ENCODE results near the gene SLC30A7. TPM values are rescaled to one million over a fixed set of nuclear protein-coding genes. Genes with fewer than 3 reads are reported as not detected.

SLC30A7 gene
- total and polyA plus RNA-seq, 4 donors, result 6.0 to 38.9 (median 10.9) TPM

DNA sequence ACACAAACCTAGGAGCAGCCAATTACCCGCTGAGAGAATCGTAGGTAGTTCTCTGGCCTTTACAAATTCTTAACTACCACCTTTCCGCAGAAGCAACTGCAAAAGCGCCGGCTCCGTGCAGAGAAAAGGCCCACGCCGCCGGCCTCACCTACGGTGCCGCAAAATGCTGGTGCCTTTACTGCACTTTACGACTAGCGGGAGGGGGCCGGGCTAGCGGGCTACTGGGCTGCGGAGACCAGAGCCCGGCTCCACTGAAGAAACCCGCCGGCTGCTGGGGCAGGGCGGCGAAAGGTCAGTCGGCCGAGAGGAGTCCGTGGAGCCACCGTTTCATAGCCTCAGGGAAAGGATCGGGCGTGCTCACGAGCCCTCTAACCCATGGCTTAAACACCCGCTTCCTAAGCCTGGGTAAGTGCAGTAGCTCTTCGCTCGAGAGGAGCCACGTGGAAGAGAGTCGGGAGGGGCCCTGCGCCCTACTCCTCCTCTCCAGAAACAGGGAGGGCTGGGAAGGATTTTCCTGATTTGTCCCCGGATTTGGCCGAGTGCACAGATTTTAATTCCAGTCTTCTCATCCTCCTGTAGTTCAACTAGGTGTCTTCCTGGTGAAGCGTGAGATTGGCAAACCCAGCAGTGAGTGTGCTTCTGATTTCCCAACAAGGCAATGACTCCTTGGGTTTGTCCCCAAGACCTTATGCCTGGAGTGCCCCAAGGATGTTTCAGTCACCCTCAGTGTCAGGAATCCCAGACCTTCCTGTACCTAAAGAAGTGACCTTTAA lies 130.0 kb downstream of the SLC30A7 start, which contains the start of gene DPH5:
DPH5 (minus strand) TSS at position 128 of the 773 bp plus-strand sequence. CDS start 341 bp downstream, outside the sequence.
- Histone ChIP-seq H3K27me3 (ENCODE audit: control insufficient read depth in 4 of 4, insufficient read depth in 4 of 4, low read length in 3 of 4) (no peaks in the 10 kb centered on the region), H3K4me3 (ENCODE audit: low read depth in 1 of 3, low read length in 3 of 3) (peak within 1 kb of the TSS; percentile 65 to 92 (median 92)), H3K9ac (ENCODE audit: low read depth in 1 of 2, low read length in 2 of 2) (peak within 1 kb of the TSS; percentile 84 to 91), H3K9me3 (ENCODE audit: control insufficient read depth in 4 of 4, low read length in 3 of 4) (no peaks in the 10 kb centered on the region), H3K36me3 (ENCODE audit: control insufficient read depth in 4 of 4, insufficient read depth in 3 of 4, low read depth in 1 of 4, low read length in 3 of 4) (peaks cover 0 to 3% (median 0%) of the 10 kb centered on the region in 4 donors), H3K27ac (ENCODE audit: low read depth in 1 of 2, low read length in 2 of 2) (peak within 1 kb of the TSS; percentile 89 to 90), H3K4me1 (ENCODE audit: control insufficient read depth in 4 of 4, insufficient read depth in 4 of 4, low read length in 3 of 4) (peaks cover 4 to 19% (median 16%) of the 10 kb centered on the region in 4 donors)
- under 1% methylated on average over 37 of the region's 37 CpGs for WGBS
- no peak for TF ChIP-seq HNF4G (IDR thresholded peaks at IDR 0.05)
- TF ChIP-seq RXRA (IDR thresholded peaks at IDR 0.05), result peak; percentile 43 to 69
- TF ChIP-seq, protein P1, sequence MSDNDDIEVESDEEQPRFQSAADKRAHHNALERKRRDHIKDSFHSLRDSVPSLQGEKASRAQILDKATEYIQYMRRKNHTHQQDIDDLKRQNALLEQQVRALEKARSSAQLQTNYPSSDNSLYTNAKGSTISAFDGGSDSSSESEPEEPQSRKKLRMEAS (IDR thresholded peaks at IDR 0.05), result peak; percentile 96
- TF ChIP-seq YY1 (IDR thresholded peaks at IDR 0.05), result peak; percentile 88
- TF ChIP-seq FOXA2 (IDR thresholded peaks at IDR 0.05), result no peak
- TF ChIP-seq, protein P2, sequence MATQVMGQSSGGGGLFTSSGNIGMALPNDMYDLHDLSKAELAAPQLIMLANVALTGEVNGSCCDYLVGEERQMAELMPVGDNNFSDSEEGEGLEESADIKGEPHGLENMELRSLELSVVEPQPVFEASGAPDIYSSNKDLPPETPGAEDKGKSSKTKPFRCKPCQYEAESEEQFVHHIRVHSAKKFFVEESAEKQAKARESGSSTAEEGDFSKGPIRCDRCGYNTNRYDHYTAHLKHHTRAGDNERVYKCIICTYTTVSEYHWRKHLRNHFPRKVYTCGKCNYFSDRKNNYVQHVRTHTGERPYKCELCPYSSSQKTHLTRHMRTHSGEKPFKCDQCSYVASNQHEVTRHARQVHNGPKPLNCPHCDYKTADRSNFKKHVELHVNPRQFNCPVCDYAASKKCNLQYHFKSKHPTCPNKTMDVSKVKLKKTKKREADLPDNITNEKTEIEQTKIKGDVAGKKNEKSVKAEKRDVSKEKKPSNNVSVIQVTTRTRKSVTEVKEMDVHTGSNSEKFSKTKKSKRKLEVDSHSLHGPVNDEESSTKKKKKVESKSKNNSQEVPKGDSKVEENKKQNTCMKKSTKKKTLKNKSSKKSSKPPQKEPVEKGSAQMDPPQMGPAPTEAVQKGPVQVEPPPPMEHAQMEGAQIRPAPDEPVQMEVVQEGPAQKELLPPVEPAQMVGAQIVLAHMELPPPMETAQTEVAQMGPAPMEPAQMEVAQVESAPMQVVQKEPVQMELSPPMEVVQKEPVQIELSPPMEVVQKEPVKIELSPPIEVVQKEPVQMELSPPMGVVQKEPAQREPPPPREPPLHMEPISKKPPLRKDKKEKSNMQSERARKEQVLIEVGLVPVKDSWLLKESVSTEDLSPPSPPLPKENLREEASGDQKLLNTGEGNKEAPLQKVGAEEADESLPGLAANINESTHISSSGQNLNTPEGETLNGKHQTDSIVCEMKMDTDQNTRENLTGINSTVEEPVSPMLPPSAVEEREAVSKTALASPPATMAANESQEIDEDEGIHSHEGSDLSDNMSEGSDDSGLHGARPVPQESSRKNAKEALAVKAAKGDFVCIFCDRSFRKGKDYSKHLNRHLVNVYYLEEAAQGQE (IDR thresholded peaks at IDR 0.05), result peak; percentile 35
- TF ChIP-seq TAF1 (conservative IDR thresholded peaks at IDR 0.05), result peak; percentile 76
- TF ChIP-seq FOXA1 (IDR thresholded peaks at IDR 0.05), result no peak
- TF ChIP-seq NR2F2 (IDR thresholded peaks at IDR 0.05), result peak; percentile 46
- TF ChIP-seq GABPA (IDR thresholded peaks at IDR 0.05 in 1 of 2, conservative IDR thresholded peaks at IDR 0.05 in 1 of 2), result peak in 1 of 2 donors; percentile 43
- peak in 1 of 2 donors; percentile 22 for TF ChIP-seq JUND (IDR thresholded peaks at IDR 0.05)
- TF ChIP-seq, protein P3, sequence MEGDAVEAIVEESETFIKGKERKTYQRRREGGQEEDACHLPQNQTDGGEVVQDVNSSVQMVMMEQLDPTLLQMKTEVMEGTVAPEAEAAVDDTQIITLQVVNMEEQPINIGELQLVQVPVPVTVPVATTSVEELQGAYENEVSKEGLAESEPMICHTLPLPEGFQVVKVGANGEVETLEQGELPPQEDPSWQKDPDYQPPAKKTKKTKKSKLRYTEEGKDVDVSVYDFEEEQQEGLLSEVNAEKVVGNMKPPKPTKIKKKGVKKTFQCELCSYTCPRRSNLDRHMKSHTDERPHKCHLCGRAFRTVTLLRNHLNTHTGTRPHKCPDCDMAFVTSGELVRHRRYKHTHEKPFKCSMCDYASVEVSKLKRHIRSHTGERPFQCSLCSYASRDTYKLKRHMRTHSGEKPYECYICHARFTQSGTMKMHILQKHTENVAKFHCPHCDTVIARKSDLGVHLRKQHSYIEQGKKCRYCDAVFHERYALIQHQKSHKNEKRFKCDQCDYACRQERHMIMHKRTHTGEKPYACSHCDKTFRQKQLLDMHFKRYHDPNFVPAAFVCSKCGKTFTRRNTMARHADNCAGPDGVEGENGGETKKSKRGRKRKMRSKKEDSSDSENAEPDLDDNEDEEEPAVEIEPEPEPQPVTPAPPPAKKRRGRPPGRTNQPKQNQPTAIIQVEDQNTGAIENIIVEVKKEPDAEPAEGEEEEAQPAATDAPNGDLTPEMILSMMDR (IDR thresholded peaks at IDR 0.05; ENCODE audit: low read depth, low read length, missing input control), result no peak
- TF ChIP-seq, protein P4, sequence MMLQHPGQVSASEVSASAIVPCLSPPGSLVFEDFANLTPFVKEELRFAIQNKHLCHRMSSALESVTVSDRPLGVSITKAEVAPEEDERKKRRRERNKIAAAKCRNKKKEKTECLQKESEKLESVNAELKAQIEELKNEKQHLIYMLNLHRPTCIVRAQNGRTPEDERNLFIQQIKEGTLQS (IDR thresholded peaks at IDR 0.05), result peak; percentile 21
- peak; percentile 27 to 32 for TF ChIP-seq EGR1 (IDR thresholded peaks at IDR 0.05; ENCODE audit: low read depth in 2 of 2)
- peak; percentile 25 to 47 for TF ChIP-seq HNF4A (conservative IDR thresholded peaks at IDR 0.05)
- TF ChIP-seq RAD21 (IDR thresholded peaks at IDR 0.05), result peak; percentile 50 to 64
- TF ChIP-seq SP1 (IDR thresholded peaks at IDR 0.05), result peak; percentile 48
- TF ChIP-seq, protein P5, sequence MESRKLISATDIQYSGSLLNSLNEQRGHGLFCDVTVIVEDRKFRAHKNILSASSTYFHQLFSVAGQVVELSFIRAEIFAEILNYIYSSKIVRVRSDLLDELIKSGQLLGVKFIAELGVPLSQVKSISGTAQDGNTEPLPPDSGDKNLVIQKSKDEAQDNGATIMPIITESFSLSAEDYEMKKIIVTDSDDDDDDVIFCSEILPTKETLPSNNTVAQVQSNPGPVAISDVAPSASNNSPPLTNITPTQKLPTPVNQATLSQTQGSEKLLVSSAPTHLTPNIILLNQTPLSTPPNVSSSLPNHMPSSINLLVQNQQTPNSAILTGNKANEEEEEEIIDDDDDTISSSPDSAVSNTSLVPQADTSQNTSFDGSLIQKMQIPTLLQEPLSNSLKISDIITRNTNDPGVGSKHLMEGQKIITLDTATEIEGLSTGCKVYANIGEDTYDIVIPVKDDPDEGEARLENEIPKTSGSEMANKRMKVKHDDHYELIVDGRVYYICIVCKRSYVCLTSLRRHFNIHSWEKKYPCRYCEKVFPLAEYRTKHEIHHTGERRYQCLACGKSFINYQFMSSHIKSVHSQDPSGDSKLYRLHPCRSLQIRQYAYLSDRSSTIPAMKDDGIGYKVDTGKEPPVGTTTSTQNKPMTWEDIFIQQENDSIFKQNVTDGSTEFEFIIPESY (IDR thresholded peaks at IDR 0.05), result peak; percentile 83
- DNase-seq (ENCODE audit: low spot score), result peak; percentile 84

All from liver (tissue), 9 donors.